Occipital lobe (tissue), 2 donors: ENCODE data around the gene DIAPH1. TPM values are rescaled to one million over a fixed set of nuclear protein-coding genes. Genes with fewer than 3 reads are reported as not detected.

ENCODE experiments used
- DNase-seq: peaks from one replicate; lab custom pipeline; 2025; lab: John Stamatoyannopoulos, UW
- total RNA-seq: library from RNA; depleted of rRNA; stranded (reverse); fragments of >200 nt; gene quantifications from one replicate; pipeline ENCODE4 v1.2.3, GENCODE V29; 2014

The DIAPH1 gene
- 18.4 TPM for total RNA-seq

DNA sequence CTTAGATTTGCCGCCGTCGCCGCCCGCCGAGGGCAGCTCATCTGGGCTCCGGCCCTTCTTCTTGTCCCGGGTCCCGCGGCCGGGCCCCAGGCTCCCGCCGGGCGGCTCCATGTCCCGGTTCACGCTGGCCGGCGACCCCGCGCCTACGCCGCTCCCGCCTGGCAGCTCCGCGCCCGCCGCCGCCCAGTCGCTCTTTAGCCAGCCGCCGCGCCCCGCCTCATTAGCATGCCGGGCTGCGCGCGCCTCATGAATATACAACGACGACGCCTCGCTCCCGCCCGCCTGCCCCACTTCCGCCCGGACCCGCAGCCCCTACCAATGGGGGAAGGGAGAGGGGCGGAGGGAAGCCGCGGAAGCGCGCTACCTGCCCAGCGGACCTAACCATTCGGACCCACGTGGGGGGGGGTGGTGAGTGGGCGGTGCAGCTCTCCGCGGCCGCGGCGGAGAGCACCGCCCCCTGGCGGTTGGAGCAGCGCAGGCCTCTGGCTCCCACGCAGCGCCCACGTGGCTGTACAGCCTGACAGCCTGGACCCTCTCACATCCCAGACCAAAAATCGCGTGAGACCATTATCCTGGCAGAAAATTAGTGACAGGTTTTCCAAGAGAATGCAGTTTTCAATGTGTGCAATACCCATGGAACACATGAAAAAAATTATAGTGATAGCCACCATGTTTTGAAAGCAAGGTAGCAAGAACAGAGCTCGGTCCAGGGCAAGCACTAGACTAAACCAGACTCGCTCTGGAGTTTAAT, at the start of gene DIAPH1:
DIAPH1 (minus strand) TSS at position 197 of the 751 bp plus-strand sequence; CDS start at position 111, 86 bp downstream.
- DNase-seq: peak; percentile 90

DNA sequence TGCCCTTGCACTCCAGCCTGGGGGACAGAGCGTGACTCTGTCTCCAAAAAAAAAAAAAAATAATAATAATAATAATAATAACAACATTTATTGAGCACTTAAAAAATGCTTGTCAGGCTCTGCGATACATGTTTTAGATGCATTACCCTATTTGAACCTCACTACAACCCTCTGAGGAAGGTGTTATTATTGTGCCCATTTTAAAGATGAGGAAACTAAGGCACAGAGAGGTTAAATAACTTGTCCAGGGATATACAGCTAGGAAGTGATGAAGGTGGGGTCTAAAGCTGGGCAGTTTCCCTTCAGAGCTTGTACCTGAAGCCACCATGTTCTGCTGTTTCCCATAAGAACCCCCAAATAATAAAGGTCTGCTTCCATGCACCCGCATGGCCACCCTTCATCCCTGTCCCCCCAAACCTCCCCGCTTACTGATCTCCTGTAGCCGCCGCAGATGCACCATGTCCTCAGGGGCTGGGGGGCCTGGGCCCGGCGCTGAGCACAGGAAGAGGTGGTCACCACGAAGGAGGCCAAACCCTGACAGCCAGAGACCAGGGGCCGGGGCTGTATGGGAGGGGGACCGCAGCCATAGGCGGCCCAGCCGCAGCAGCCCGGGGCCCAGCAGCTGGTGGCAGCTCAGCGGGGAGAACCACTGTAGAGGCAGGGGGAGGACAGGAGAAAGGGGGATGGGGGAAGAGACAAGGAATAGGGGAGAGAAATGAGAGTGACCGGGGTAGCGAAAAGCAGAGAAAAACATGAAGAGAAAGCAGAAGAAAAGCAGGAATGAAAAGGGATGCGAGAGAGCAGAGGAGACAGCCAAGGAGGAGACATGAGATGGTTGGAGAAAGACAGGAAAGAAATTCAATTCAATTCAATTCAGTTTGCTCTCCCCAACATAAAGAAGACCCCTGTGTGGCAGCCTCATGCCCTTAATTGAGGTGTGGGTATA, 47.5 kb upstream of the DIAPH1 start:
- DNase-seq: no peak

DNA sequence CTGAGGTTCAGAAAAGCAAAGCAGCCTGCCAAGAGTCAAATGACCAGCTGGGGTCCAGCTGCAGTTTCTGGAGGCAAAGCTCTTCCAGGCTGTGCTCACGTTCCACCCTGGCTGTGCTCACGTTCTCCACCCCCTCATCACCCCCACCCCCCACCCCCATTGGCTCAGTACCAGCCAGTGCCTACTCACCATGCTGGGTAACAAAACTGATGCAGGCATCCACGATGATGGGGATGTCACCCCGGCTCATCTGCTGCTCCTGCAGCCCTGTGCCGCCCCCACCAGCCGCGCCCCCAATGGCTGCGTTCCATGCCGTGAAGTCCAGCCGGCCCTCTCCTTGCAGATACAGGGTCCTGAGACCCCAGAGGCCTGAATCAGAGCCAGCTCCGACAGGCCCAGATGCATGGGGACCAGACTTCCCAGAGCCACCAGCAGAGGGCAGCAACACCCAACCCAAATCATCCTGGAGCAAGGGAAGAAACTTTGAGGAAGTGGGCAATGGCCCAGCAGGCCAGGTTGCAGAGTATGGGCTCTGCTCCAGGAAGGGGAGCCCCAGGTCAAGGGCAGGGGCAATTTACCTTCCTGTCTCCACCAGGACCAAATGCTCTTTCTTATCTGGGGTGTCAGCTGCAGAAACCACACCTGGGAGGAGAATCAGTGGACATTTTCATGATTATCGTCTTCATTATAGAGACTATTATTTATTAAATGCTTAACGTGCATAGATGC, 46.1 kb upstream of the DIAPH1 start:
- peak; percentile 54 for DNase-seq

DNA sequence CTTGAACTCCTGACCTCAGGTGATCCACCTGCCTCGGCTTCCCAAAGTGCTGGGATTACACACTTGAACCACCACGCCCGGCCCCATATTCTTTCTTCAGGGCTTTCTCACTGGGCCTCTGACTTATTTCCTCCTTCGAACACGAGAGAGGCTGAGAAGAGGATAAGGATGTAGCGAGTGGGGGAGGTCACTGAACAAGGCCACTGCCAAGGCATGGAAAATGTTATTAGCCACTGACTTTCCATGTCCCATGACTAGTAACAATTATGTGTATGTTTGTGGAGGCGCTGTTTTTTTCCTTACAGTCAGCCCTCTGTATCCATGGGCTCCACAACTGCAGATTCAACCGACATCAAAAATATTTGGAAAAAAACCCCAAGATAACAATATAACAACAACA, 44.7 kb upstream of the DIAPH1 start:
- DNase-seq: no peak

DNA sequence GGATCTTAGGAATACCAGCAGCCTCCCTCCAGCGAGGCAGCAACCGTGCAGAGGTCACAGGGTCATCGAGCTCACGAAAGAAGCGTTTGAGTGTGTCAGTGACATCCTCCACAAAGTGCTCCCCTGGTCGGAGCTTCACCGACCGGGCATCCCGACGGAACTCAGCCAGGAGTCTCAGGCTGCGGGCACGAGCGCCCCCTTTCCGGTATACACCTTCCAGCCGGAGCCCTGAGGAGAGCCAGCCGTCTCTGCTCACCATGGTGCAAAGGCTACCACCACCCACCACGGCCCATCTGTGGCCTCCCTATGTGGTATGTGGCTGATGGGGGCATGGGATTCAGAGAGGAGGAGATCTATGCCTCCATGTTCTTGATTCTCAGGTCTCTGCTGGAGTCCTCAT, 43.2 kb upstream of the DIAPH1 start:
- no peak for DNase-seq

DNA sequence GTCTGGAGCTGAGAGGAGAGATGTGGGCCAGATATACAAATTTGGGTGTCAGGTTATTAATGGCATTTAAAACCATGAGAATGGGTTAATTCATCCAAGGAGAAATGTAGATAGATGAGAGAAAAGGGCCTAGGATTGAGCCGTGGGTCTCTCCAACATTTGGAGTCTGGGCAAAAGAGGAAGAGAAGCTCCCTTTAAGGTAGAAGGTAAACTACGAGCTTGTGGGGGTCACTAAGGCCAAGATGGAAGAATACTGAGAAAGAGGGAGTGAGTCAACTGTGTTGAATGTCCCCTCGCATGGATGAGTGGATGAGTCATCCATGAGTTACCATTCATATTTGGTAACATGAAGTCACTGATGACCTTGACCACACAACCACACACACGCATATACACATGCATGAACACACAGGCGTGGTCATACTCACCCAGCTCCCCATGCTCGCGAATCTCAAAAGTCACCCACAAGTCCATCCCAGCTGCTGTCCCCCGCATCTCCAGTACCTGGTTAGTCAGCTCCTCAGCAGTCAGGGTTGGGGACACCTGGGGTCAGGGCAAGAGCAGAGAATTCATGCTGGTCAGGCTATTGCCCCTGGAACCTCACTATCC, 39.2 kb upstream of the DIAPH1 start:
- no peak for DNase-seq

DNA sequence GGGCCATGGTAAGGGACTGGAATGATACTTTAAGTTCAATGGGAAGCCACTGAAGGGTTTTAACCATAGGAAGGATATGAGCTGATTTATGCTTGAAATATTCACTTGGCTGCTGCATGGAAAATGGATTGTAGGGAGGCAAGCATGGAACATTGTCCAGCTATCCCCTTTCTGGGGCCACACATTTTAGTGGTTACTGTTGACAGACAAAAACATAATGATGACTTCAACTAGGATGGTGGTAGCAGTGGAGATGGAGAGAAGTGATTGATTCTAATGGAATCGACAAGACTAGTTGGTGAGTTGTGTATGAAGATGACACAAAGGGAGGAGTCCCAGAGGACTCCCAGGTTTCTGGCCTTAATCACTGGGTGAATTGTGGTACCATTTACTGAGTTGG, 38.6 kb upstream of the DIAPH1 start:
- DNase-seq: no peak

DNA sequence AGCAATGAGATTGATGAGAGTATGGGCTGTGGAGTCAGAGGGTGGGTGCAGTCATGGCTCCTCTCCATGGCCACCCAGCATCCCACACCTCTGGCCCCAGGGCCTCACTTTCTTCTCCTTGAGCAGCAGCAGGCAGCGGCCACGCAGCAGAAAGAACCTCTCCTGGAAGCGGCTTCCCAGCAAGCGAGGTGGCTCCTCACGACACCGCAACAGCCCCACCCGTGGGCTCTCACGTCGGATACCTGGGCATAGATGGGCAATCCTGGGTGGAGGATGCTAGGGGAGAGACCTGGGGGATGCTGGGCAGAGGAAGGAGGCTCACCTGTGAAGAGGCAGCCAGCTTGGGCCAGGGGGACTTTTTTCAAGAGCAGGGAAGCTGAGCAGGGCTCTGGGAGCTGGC, 37.6 kb upstream of the DIAPH1 start:
- DNase-seq: no peak

DNA sequence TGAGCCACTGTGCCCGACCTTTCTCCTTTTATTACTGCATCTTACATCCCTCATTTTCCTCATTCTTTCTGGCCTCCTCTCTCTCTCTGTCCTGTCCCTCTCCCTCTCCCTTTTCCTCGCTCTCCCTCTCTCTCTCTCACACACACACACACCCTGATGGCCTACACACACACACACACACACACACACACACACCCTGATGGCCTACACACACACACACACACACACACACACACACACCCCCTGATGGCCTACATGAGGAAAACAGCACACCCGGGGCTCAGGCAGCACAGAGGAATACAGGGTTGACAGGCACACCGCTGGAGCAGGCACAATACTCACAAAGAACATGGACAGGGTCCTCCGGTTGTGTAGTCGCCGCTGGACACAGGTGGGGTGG, 36.2 kb upstream of the DIAPH1 start:
- DNase-seq: no peak

DNA sequence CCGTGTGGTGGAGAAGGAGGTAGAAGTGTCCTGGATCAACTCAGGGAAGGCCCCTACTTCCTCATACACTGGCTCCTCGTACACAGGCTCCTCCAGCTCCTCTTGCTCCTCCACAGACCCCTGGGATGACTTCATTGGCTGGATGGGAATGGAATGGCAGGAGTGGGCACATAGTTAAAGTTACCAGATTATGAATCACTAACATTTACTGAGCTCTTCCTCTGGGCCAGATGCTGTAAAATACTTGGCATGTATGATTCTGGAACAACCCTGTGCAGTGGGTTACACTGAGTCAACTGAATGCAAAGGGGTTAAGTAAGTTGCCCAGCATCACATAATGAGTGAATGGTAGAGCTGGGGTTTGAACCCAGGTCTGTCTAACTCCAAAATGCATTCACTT, 35.5 kb upstream of the DIAPH1 start:
- no peak for DNase-seq

DNA sequence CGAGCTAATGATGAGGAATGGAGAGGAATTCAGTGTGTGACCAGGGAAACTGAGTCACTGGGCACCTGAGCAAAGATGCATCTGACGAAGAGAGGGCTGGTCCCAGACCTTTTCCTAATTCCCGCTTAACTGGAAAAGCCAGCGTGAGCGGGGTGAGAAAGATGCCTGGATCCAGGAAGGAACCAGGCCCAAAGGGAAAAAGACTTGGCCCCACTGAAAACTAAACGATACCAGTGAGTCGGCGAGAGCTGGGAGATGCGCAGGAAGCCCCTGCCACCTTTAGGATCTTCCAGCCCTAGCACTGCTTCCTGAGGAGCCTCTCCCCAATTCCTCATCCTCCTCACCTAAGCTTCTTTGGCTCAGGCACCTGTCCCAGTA, 32.9 kb upstream of the DIAPH1 start:
- no peak for DNase-seq

DNA sequence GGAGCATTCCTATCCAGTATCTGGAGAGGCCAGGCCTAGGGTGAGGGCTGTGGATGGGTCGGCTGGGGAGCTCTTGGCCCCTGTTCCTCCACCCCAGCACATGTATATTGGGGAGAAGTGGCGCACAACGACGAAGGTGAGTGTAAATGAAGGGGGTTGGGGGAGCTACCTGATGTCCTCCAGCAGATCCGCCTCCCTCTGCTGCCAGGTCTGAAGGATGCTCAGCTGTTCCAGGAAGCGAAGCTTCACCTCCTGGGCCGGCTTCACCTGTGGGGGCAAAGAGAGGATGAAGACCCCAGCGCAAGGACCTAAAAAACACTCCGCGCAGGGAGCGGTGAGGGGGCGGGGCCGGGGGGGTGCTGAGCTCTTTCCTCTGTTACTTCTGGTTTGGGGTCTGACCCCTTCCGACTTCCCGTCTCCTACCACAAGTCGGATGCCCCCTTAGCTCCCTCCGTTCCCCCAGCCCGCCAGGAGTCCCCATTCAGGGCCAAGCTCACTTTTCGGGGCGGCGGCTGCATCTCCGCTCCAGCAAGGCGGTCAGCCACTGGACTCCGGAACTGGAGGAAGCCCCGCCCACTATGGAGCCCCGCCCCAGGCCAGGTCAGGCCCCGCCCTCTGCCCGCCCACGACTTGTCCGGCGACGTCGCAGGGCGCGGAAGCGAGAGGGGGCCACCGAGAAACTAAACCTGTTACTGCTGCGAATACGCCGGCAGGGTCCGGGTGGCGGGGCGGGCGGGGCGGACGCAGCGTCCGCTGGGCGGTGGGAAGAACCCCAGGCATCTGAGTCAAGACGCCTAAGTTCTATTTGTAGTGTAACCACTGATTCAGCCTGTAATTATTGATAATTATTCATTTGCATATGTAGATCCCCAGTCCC, 32.3 kb upstream of the DIAPH1 start, which contains the start of gene FCHSD1:
FCHSD1 (minus strand) TSS at position 568 of the 877 bp plus-strand sequence; CDS start at position 518, 50 bp downstream.
- peak; percentile 74 for DNase-seq

DNA sequence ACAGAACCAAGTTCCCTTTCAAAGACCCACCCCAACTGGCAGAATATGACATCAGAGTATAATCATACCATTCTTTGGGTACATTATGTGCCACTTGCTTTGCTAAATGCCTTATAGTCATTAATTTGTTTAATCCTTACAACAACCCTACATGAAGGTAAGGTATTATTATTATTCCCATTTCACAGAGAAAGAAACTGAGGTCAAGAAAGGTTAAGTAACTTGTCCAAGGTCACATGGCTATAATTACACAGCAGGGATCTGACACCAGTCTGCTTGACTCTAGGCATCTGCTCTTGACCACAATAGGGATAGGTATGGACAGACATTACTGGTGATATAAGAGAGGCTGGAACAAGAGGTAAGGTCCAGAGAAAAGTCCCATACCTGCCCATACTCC, 31.2 kb upstream of the DIAPH1 start:
- DNase-seq: no peak

DNA sequence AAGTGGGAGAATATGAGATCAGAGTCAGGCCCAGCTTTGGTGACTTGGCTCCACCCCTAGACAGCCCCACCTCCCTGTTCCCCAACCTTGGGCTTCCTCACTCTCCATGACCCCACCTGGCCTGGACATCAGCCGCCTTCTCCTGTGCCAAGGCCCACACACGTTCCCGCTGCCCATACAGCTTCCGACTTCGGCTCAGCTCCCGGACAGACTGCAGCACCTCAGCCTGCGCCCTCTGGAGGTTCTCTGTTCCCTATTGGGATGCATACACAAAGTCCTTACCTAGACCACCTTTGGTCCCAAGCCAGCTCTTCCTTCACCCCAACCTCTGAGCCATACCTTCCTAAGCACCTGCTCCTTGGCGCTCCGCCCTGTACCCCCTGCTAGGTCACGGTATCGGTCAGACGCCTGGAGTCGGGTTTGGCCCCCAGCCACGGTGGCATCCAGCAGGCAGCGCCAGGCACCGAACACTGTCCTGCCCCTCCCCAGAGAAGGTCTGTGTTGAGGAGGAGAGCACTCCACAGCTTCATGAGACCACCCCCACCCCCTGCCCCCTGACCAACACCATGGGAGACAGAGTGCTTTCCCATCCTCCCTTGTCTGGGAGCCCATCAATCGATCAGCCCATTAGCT, 30.4 kb upstream of the DIAPH1 start:
- DNase-seq: no peak

DNA sequence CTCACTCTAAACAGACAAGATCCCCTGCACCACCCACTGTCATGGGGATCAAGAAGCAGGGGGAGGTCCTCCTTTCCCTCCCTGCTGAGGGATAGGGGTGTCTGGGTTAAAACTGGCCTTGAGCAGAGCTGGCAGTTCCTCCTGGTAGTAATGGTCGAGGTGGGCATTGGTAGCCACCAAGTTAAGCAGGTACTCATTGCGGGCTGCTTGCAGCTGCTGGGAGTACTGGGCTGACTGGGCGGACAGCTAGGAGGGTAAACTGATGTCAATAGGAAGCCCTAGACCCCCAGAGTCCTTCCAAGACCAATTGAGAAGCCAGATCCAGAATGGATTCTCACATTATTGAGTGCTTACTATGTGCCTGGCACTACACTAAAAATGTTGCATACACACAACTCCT, 29.1 kb upstream of the DIAPH1 start:
- no peak for DNase-seq

DNA sequence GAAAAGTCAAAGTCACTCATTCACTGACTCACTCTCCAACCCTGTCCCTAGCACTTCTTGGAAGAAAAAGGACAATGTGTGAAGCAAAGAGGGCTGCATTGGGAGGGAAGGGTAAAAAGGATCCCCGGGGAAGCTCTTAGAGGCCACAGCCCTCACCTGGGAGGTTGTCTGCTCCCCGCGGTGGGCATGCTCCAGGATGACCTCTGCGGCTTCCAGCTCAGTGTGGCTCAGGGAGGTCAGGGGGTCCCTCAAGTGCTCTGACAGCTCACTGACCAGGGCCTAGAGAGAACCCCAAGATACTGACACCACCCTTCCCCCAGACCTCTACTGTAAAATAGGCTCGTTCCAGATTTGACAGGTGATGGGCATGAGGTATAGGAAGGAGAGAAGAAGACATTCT, 28.4 kb upstream of the DIAPH1 start:
- no peak for DNase-seq

DNA sequence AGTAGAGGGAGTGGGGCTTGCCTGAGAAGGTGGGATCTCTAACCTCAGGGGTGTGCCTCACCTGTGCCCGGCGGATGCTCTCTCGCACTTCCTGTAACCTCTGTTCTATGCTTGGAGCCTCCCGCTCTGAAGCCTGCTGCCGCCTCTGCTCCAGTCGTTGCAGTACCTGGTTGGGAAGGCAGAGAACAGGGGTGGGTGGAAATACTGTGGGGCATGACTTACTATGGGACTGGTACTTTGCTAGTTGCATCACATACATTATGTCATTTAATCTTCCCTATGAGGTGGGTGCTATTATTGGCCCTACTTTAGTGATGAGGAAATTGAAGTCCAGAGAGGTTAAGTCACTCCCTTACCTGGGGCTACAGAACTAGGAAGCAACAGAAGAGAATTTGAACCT, 27.2 kb upstream of the DIAPH1 start:
- DNase-seq: no peak

DNA sequence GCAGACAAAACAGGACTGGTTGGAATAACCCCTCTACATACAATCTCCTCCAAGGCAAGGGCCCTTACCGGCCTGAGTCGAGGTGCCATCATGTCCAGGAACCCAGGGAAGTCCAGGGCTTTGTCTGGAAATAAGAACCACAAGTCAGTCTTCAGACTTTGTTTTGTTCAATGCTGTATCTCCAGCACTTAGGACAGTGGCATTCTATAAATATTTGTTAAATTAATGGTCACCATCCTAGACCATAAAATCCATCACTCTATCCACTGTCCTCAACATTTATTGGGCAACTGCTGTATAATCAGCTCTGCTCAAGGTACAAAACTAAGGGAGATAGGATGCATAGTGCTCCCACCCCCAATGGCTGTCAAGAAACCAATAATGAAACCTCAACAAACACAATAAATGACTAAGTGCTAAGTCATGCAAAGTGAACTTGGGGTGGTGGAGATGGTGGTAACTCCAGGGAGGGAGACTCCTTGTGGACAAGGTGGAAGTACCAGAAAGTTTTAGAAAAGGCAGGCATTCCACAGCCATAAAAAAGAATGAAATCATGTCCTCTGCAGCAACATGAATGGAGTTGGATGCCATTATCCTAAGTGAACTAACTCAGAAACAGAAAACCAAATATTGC, 23.0 kb upstream of the DIAPH1 start:
- DNase-seq: no peak

DNA sequence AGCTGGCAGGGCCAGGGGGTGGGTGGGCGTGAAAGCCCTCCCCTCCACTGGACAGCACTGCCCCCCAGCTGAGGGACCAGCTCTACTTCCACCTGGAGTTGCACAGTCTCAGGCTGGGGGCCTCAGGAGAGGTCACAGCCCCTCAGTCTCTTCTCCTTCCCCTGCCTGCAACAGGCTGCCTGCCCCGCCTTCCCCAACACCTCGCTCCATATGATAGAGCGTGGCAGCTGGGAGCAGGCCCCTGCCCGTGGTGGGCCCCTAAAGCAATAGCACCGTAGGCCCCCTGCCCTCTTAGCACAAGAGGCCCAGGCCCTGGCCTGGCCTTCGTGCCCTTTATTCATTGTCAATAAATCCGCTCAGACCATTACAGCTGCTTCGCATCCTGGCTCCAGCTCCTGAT, 21.9 kb upstream of the DIAPH1 start:
- DNase-seq: no peak

DNA sequence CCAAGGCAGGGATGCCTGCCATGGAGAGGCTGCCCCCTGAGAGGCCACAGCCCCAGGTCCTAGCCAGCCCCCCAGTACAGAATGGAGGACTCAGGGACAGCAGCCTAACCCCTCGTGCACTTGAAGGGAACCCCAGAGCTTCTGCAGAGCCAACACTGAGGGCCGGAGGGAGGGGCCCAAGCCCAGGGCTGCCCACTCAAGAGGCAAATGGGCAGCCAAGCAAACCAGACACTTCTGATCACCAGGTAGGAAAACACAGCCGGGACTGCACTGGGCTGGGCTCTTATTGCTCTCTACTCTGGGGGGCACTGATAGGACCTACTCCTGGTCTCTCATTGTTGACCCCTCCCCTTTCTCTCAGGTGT, 21.2 kb upstream of the DIAPH1 start:
- no peak for DNase-seq
